Stimulated activated naive CD8-positive, alpha-beta T cell treated with anti-CD3 and anti-CD28 coated beads, Interleukin-15, Interleukin-2, amounts not matched to agents 100 ng/mL and 50 ng/mL, for 24 hours (primary cell): ENCODE results near the gene KIAA2012.
A peak's percentile ranks its signal among the peaks of the same experiment; 100 is the strongest.

Experiments used
- H3K27ac Mint-ChIP-seq: one replicate; pipeline ENCODE4 v1.8.0; 2021; ENCODE audit warnings: mild to moderate bottlenecking, mixed read lengths
- H3K27me3 Mint-ChIP-seq: one replicate; pipeline ENCODE4 v1.8.0; 2021; ENCODE audit warnings: mixed read lengths
- H3K36me3 Mint-ChIP-seq: one replicate; pipeline ENCODE4 v1.8.0; 2021; ENCODE audit warnings: low read depth, mixed read lengths
- H3K4me1 Mint-ChIP-seq: one replicate; pipeline ENCODE4 v1.8.0; 2021; ENCODE audit warnings: low read depth, mixed read lengths
- H3K4me3 Mint-ChIP-seq: one replicate; pipeline ENCODE4 v1.8.0; 2021; ENCODE audit warnings: mild to moderate bottlenecking, mixed read lengths
- H3K9me3 Mint-ChIP-seq: one replicate; pipeline ENCODE4 v1.8.0; 2021; ENCODE audit warnings: mixed read lengths

Gene KIAA2012

GRCh38 chr2:202157211-202157990, 84.3 kb downstream of the KIAA2012 start:
- peaks cover 7% of the 10 kb centered on the region for H3K27me3 Mint-ChIP-seq
- H3K9me3 Mint-ChIP-seq, result no peaks in the 10 kb centered on the region
- no peaks in the 10 kb centered on the region for H3K36me3 Mint-ChIP-seq
- H3K27ac Mint-ChIP-seq, result no peak overlapping the region
- no peak overlapping the region for H3K4me3 Mint-ChIP-seq
- H3K4me1 Mint-ChIP-seq, result peaks cover 6% of the 10 kb centered on the region

DNA sequence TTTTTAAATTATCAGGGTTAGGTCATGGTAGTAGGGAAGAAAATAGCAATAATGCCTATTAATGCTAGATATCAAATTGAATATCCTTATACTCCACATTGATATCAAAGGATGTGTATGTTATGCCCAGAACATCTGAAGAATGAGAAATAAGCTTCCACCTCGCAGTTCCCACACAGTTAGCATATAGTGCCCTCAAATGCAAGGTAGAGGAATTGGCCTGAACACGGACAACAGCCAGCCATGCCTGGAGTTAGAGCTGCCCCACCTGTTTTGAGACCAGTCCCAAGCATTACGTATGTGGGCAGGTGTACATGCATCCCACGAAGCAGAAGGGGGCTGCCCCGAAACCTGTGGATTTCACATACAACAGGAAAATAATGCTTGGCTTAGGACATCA, 85.7 kb downstream of the KIAA2012 start:
- H3K4me1 Mint-ChIP-seq, result peaks cover 6% of the 10 kb centered on the region
- no peak overlapping the region for H3K4me3 Mint-ChIP-seq
- H3K36me3 Mint-ChIP-seq, result no peaks in the 10 kb centered on the region
- H3K9me3 Mint-ChIP-seq, result no peaks in the 10 kb centered on the region
- H3K27me3 Mint-ChIP-seq, result peaks cover 4% of the 10 kb centered on the region
- no peak overlapping the region for H3K27ac Mint-ChIP-seq

- Mint-ChIP-seq H3K4me3 (no peak overlapping the region), H3K36me3 (no peaks in the 10 kb centered on the region), H3K27ac (no peak overlapping the region), H3K4me1 (peaks cover 6% of the 10 kb centered on the region), H3K9me3 (no peaks in the 10 kb centered on the region), H3K27me3 (no peaks in the 10 kb centered on the region)
These were observed 88.2 kb downstream of the KIAA2012 start for GRCh38 chr2:202161151-202161835.

DNA sequence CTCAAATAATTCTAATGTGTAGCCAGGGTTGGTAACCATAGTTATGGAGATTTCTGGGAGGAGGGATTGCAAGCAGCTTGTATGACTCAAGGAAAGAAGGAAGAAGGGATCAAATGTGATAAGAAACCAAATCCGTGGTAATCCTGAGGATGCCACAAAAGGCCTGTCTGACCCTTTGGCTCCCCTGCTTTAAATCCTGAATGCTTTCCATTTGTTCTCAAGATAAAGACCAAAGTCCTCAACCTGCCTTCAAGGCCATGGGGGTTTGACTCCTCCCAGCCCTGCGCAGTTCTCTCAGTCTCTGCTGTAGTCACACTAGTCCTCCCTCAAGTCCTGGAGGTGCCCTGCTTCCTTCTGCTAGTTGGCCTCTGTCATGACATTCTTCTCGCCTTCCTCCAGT, 91.4 kb downstream of the KIAA2012 start:
- no peak overlapping the region for H3K4me3 Mint-ChIP-seq
- peaks cover 6% of the 10 kb centered on the region for H3K4me1 Mint-ChIP-seq
- H3K27ac Mint-ChIP-seq, result no peak overlapping the region
- no peaks in the 10 kb centered on the region for H3K36me3 Mint-ChIP-seq
- no peaks in the 10 kb centered on the region for H3K27me3 Mint-ChIP-seq
- no peaks in the 10 kb centered on the region for H3K9me3 Mint-ChIP-seq

- Mint-ChIP-seq H3K9me3 (no peaks in the 10 kb centered on the region), H3K4me1 (peaks cover 6% of the 10 kb centered on the region), H3K27me3 (peaks cover 4% of the 10 kb centered on the region), H3K36me3 (no peaks in the 10 kb centered on the region), H3K4me3 (no peak overlapping the region), H3K27ac (no peak overlapping the region)
These were observed 92.2 kb downstream of the KIAA2012 start for GRCh38 chr2:202165208-202165607.

- no peaks in the 10 kb centered on the region for H3K9me3 Mint-ChIP-seq
These were observed 92.9 kb downstream of the KIAA2012 start for GRCh38 chr2:202165945-202166344.

GRCh38 chr2:202169131-202169530, 96.1 kb downstream of the KIAA2012 start:
- peaks cover 11% of the 10 kb centered on the region for H3K27me3 Mint-ChIP-seq
- no peak overlapping the region for H3K27ac Mint-ChIP-seq
- peaks cover 30% of the 10 kb centered on the region for H3K4me1 Mint-ChIP-seq
- H3K4me3 Mint-ChIP-seq, result no peak overlapping the region
- no peaks in the 10 kb centered on the region for H3K9me3 Mint-ChIP-seq
- H3K36me3 Mint-ChIP-seq, result no peaks in the 10 kb centered on the region

More at GRCh38 chr2:202165945-202166344, 92.9 kb downstream of the KIAA2012 start:
- Mint-ChIP-seq H3K27me3 (peaks cover 8% of the 10 kb centered on the region), H3K36me3 (no peaks in the 10 kb centered on the region), H3K4me3 (no peak overlapping the region), H3K4me1 (peaks cover 8% of the 10 kb centered on the region), H3K27ac (no peak overlapping the region)

GRCh38 chr2:202169832-202170424, 96.9 kb downstream of the KIAA2012 start:
- Mint-ChIP-seq H3K4me1 (peaks cover 32% of the 10 kb centered on the region), H3K27ac (no peak overlapping the region), H3K36me3 (no peaks in the 10 kb centered on the region), H3K9me3 (no peaks in the 10 kb centered on the region), H3K4me3 (no peak overlapping the region), H3K27me3 (peaks cover 11% of the 10 kb centered on the region)

- Mint-ChIP-seq H3K4me1 (peaks cover 32% of the 10 kb centered on the region), H3K4me3 (peak overlapping the region; percentile 47), H3K27me3 (peaks cover 11% of the 10 kb centered on the region), H3K27ac (no peak overlapping the region), H3K36me3 (no peaks in the 10 kb centered on the region), H3K9me3 (no peaks in the 10 kb centered on the region)
These were observed 98.3 kb downstream of the KIAA2012 start for GRCh38 chr2:202171241-202171825.

DNA sequence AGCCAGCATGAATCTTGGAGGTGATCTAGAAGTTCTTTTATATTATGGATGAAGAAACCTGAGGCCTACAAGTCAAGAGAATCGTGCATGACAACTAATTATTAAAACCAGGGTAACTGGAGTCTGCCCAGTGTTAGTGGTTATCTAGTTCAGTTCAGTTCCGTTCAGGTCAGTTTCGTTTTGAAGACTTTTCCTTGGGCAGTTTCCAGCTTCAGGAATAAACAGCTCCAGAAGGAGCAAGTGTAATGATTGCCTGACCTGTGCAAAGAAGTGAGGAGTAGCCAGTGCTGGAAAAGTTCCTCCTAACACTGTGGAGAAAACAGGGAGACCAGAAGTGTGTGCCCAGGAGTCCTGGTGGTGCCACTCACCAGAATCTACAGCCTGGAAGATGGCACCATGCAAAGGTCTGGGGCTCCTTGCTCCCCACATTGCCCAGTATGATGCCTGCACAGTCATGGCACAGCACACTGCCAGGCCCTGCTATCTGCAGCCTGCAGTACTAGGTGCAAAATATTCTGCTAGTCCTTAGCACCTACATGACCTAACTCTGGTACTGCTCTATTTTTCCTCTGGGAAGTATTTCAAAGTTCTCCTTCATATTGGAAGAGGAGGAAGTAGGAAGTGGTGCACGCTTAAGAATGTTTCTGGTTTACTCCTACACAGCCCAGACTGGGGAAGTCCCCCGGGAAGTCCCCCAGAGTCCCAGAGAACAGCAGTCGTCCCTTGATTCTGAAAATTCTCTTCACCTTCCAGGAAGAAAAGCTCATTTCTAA, 99.6 kb downstream of the KIAA2012 start:
- peaks cover 11% of the 10 kb centered on the region for H3K27me3 Mint-ChIP-seq
- no peaks in the 10 kb centered on the region for H3K36me3 Mint-ChIP-seq
- H3K4me3 Mint-ChIP-seq, result peak overlapping the region; percentile 35
- H3K4me1 Mint-ChIP-seq, result peaks cover 32% of the 10 kb centered on the region
- peak overlapping the region; percentile 62 for H3K27ac Mint-ChIP-seq
- H3K9me3 Mint-ChIP-seq, result no peaks in the 10 kb centered on the region

- peaks cover 9% of the 10 kb centered on the region for H3K4me1 Mint-ChIP-seq
- no peaks in the 10 kb centered on the region for H3K36me3 Mint-ChIP-seq
- H3K27me3 Mint-ChIP-seq, result peaks cover 3% of the 10 kb centered on the region
- H3K9me3 Mint-ChIP-seq, result no peaks in the 10 kb centered on the region
- no peak overlapping the region for H3K4me3 Mint-ChIP-seq
- no peak overlapping the region for H3K27ac Mint-ChIP-seq
These were observed 105.4 kb downstream of the KIAA2012 start for GRCh38 chr2:202178346-202178958.

GRCh38 chr2:202184557-202184956, 111.5 kb downstream of the KIAA2012 start:
- Mint-ChIP-seq H3K4me3 (no peak overlapping the region), H3K4me1 (no peaks in the 10 kb centered on the region), H3K36me3 (no peaks in the 10 kb centered on the region), H3K9me3 (no peaks in the 10 kb centered on the region), H3K27me3 (peaks cover 21% of the 10 kb centered on the region), H3K27ac (no peak overlapping the region)

GRCh38 chr2:202185156-202185555, 112.1 kb downstream of the KIAA2012 start:
- Mint-ChIP-seq H3K27ac (no peak overlapping the region), H3K9me3 (no peaks in the 10 kb centered on the region), H3K27me3 (peaks cover 21% of the 10 kb centered on the region), H3K4me3 (no peak overlapping the region), H3K4me1 (no peaks in the 10 kb centered on the region), H3K36me3 (no peaks in the 10 kb centered on the region)

DNA sequence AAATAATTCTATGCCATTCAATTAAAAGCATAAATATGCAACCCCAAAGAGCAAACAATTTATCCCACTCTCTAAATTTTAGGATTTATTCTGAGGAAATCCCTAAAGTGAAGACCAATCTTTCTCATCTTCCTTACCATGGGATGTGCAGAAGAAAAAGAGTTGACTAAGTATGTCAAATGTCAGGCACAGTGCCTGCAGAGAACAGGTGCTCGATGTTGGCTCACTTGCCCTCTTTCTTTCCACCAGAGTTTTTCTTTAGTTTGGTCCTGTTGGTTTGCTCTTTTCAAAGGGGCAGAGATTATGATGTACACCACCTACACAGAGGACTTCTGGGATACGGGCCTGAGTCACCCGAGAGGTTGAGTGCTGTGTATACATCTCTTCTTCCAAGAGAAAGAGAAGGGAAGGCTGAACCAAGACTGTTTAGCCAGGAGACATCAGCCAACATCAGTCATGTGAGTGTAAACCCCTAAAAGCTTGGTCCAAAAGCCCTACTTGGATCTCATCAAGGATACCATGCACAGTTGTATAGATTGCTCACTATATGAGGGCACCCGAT, 113.7 kb downstream of the KIAA2012 start:
- Mint-ChIP-seq H3K36me3 (no peaks in the 10 kb centered on the region), H3K9me3 (no peaks in the 10 kb centered on the region), H3K4me3 (no peak overlapping the region), H3K4me1 (no peaks in the 10 kb centered on the region), H3K27ac (no peak overlapping the region), H3K27me3 (peaks cover 21% of the 10 kb centered on the region)
